NB4 (cell line): ENCODE measurements around the gene SLCO3A1.
A peak's percentile ranks its signal among the peaks of the same experiment; 100 is the strongest.

Source experiments
- DNase-seq: peaks from one replicate; pipeline ENCODE4 v3.0.0; 2010; ENCODE audit warnings: low read depth
- H3K4me3 ChIP-seq: one replicate; pipeline ENCODE4 v1.5.1; 2011; ENCODE audit warnings: mild to moderate bottlenecking, low read depth, low read length, moderate library complexity
- CTCF ChIP-seq: IDR thresholded peaks from one replicate; pipeline ENCODE4 v1.5.1; 2012; ENCODE audit warnings: low read depth, low read length
- MAX ChIP-seq: IDR thresholded peaks from 2 replicates; pipeline ENCODE4 v1.6.1; 2011; ENCODE audit warnings: low read depth, low read length
- MYC ChIP-seq: IDR thresholded peaks from 2 replicates; pipeline ENCODE4 v1.6.1; 2011; ENCODE audit warnings: low read depth, low read length
- POLR2A ChIP-seq: IDR thresholded peaks from 2 replicates; pipeline ENCODE4 v1.6.1; 2011; ENCODE audit warnings: mild to moderate bottlenecking; ENCODE audit not compliant: insufficient read length; ENCODE audit errors: extremely low read depth

SLCO3A1 gene

GRCh38 chr15:92095693-92096092, 242.2 kb downstream of the SLCO3A1 start:
- DNase-seq, result peak; percentile 32
- TF ChIP-seq MAX, result no peak
- no peak for TF ChIP-seq POLR2A
- TF ChIP-seq CTCF, result no peak
- no peak for TF ChIP-seq MYC
- no peak overlapping the region for H3K4me3 ChIP-seq

GRCh38 chr15:92097474-92098178, 244.1 kb downstream of the SLCO3A1 start:
- no peak overlapping the region for H3K4me3 ChIP-seq
- no peak for TF ChIP-seq MYC
- peak; percentile 39 for TF ChIP-seq MAX
- peak; percentile 73 for TF ChIP-seq CTCF
- no peak for TF ChIP-seq POLR2A
- peak; percentile 70 for DNase-seq

- H3K4me3 ChIP-seq, result no peak overlapping the region
- DNase-seq, result no peak
- TF ChIP-seq POLR2A, result no peak
- no peak for TF ChIP-seq CTCF
- TF ChIP-seq MAX, result no peak
- no peak for TF ChIP-seq MYC
These were observed 245.4 kb downstream of the SLCO3A1 start for GRCh38 chr15:92098869-92099268.

- no peak for DNase-seq
- H3K4me3 ChIP-seq, result no peak overlapping the region
- no peak for TF ChIP-seq MAX
- no peak for TF ChIP-seq MYC
- TF ChIP-seq CTCF, result no peak
- no peak for TF ChIP-seq POLR2A
These were observed 246.8 kb downstream of the SLCO3A1 start for GRCh38 chr15:92100301-92100700.

GRCh38 chr15:92100751-92101150, 247.2 kb downstream of the SLCO3A1 start:
- H3K4me3 ChIP-seq, result no peak overlapping the region
- no peak for DNase-seq
- TF ChIP-seq MAX (no peak), MYC (no peak), CTCF (no peak), POLR2A (no peak)
